Subcutaneous abdominal adipose tissue (tissue), 5 donors: ENCODE data around the gene PTK7.
"Not testable (repeated sequence)": the region's sequence is repeated elsewhere in the genome, so short reads cannot be mapped to it uniquely, and the experiment has no call there.

ENCODE experiments used
- H3K27ac ChIP-seq: one replicate; pipeline ENCODE4 v1.7.0; 2013; ENCODE audit warnings: low read depth, mild to moderate bottlenecking, inconsistent platforms, low read length, moderate library complexity
- H3K27me3 ChIP-seq, 5 donors: one replicate each; pipeline ENCODE4 v1.7.0; 2013; ENCODE audit warnings: low read length in 5 of 5, inconsistent platforms in 1 of 5; ENCODE audit not compliant: control insufficient read depth in 5 of 5, insufficient read depth in 4 of 5
- H3K36me3 ChIP-seq, 5 donors: one replicate each; pipeline ENCODE4 v1.7.0; 2013; ENCODE audit warnings: low read length in 5 of 5; ENCODE audit not compliant: control insufficient read depth in 5 of 5, insufficient read depth in 5 of 5
- H3K4me1 ChIP-seq, 5 donors: one replicate each; pipeline ENCODE4 v1.7.0; 2013; ENCODE audit warnings: low read length in 5 of 5, mild to moderate bottlenecking in 3 of 5, moderate library complexity in 1 of 5; ENCODE audit not compliant: control insufficient read depth in 5 of 5, insufficient read depth in 5 of 5
- H3K4me3 ChIP-seq, 5 donors: one replicate each; pipeline ENCODE4 v1.7.0; 2013; ENCODE audit warnings: low read length in 5 of 5, low read depth in 1 of 5
- H3K9ac ChIP-seq, 5 donors: one replicate each; pipeline ENCODE4 v1.7.0; 2013; ENCODE audit warnings: low read length in 5 of 5, mild to moderate bottlenecking in 4 of 5, moderate library complexity in 3 of 5
- H3K9me3 ChIP-seq, 5 donors: one replicate each; pipeline ENCODE4 v1.7.0; 2013; ENCODE audit warnings: low read length in 5 of 5; ENCODE audit not compliant: control insufficient read depth in 5 of 5
- donor health status: healthy.
- donor health status: healthy.
- donor health status: healthy.
- donor health status: healthy.
- donor health status: healthy.

The PTK7 gene

GRCh38 chr6:43037706-43038105 lies 38.4 kb upstream of the PTK7 start:
- no peak overlapping the region for H3K27ac ChIP-seq

GRCh38 chr6:43038727-43039126 lies 37.4 kb upstream of the PTK7 start:
- Histone ChIP-seq H3K27me3 (no peaks in the 10 kb centered on the region), H3K27ac (no peak overlapping the region), H3K9ac (no peak overlapping the region), H3K4me3 (no peak overlapping the region), H3K4me1 (no peaks in the 10 kb centered on the region), H3K36me3 (peaks cover 0 to 85% (median 74%) of the 10 kb centered on the region in 5 donors), H3K9me3 (no peaks in the 10 kb centered on the region)

More at GRCh38 chr6:43037706-43038105, 38.4 kb upstream of the PTK7 start:
- Histone ChIP-seq H3K4me1 (no peaks in the 10 kb centered on the region), H3K9ac (no peak overlapping the region), H3K4me3 (no peak overlapping the region), H3K9me3 (no peaks in the 10 kb centered on the region), H3K27me3 (no peaks in the 10 kb centered on the region), H3K36me3 (peaks cover 0 to 83% (median 70%) of the 10 kb centered on the region in 5 donors)

- Histone ChIP-seq H3K9me3 (no peaks in the 10 kb centered on the region), H3K4me1 (no peaks in the 10 kb centered on the region), H3K36me3 (peaks cover 0 to 86% (median 75%) of the 10 kb centered on the region in 5 donors), H3K9ac (no peak overlapping the region), H3K27ac (no peak overlapping the region), H3K27me3 (no peaks in the 10 kb centered on the region), H3K4me3 (no peak overlapping the region)
These were observed 35.4 kb upstream of the PTK7 start for GRCh38 chr6:43040542-43041257.

DNA sequence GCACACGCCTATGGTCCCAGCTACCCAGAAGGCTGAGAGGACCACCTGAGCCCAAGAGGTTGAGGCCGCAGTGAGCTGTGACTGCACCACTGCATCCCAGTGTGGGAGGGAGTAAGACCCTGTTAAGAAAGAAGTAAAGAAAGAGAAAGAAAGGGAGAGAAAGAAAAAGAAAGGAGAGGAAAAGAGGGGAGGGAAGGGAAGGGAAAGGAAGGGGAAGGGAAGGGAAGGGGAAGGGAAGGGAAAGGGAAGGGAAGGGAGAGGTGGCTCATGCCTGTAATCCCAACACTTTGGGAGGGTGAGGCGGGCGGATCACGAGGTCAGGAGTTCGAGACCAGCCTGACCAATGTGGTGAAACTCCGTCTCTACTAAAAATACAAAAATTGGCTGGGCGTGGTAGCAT lies 34.6 kb upstream of the PTK7 start:
- H3K9me3 ChIP-seq, H3K4me3 ChIP-seq, H3K27me3 ChIP-seq, H3K9ac ChIP-seq, H3K27ac ChIP-seq, H3K4me1 ChIP-seq: not testable (repeated sequence)
- peaks cover 0 to 89% (median 79%) of the 10 kb centered on the region in 5 donors for H3K36me3 ChIP-seq

- Histone ChIP-seq H3K36me3 (peaks cover 0 to 89% (median 78%) of the 10 kb centered on the region in 5 donors), H3K4me1 (no peaks in the 10 kb centered on the region), H3K27ac (no peak overlapping the region), H3K4me3 (no peak overlapping the region), H3K27me3 (no peaks in the 10 kb centered on the region), H3K9ac (no peak overlapping the region), H3K9me3 (no peaks in the 10 kb centered on the region)
These were observed 32.8 kb upstream of the PTK7 start for GRCh38 chr6:43043310-43043709.

DNA sequence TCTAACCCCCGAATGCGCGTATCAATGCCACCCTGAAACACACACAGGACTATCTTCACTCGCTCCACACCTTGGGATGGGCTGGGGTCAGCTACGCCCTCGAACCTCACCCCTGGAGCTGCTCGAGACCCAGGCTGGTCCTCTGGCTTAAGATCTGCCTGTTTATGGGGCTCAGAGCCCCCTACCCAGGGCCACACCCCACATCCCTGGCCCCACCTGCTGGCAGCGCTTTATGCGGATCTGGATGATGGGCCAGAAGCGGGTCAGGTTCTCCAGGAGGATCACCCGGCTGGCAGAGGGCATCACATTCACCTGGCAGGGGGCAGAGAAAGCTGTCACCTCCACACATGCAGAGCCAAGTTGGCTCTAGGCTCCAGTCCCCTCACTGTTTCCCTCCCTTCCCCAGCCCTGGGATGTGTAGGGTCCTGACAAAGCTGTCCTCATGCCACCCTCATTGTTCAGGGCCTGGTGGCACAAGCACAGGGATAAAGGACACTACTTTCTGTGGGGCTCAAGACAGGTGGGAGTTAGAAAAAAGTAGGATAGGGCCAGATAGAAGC lies 30.7 kb upstream of the PTK7 start:
- Histone ChIP-seq H3K9ac (no peak overlapping the region), H3K4me3 (no peak overlapping the region), H3K27me3 (no peaks in the 10 kb centered on the region), H3K9me3 (no peaks in the 10 kb centered on the region), H3K27ac (no peak overlapping the region), H3K4me1 (peaks cover 0 to under 1% (median 0%) of the 10 kb centered on the region in 5 donors), H3K36me3 (peaks cover 0 to 88% (median 74%) of the 10 kb centered on the region in 5 donors)

- H3K9ac ChIP-seq, result no peak overlapping the region
- H3K27me3 ChIP-seq, result no peaks in the 10 kb centered on the region
- no peaks in the 10 kb centered on the region for H3K9me3 ChIP-seq
- no peak overlapping the region for H3K27ac ChIP-seq
- no peak overlapping the region for H3K4me3 ChIP-seq
- peaks cover 0 to 82% (median 64%) of the 10 kb centered on the region in 5 donors for H3K36me3 ChIP-seq
- H3K4me1 ChIP-seq, result peaks cover 0 to 19% (median 12%) of the 10 kb centered on the region in 5 donors
These were observed 28.1 kb upstream of the PTK7 start for GRCh38 chr6:43047998-43048397.

DNA sequence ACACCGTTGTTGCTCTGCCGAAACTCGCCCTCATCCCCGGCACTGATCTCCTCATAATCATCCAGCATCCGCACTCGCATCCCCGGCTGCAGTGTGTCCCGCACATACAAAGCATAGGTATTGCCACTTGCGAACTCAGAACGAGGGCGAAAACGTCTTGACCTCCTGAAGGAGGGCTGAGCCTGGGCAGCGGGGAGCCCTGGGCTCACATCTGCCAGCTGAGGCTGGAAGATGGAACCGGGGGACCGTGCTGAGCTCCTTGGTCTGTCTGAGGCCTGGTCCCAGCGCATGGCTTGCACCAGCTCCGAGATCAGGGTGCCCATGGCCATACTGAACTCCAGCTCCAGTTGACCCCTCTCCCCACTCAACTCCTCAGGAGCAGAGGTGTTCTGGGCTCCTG lies 25.1 kb upstream of the PTK7 start:
- Histone ChIP-seq H3K27ac (no peak overlapping the region), H3K36me3 (peaks cover 0 to 66% (median 48%) of the 10 kb centered on the region in 5 donors), H3K4me1 (peaks cover 1 to 30% (median 22%) of the 10 kb centered on the region in 5 donors), H3K9me3 (no peaks in the 10 kb centered on the region), H3K4me3 (no peak overlapping the region), H3K9ac (no peak overlapping the region), H3K27me3 (no peaks in the 10 kb centered on the region)

DNA sequence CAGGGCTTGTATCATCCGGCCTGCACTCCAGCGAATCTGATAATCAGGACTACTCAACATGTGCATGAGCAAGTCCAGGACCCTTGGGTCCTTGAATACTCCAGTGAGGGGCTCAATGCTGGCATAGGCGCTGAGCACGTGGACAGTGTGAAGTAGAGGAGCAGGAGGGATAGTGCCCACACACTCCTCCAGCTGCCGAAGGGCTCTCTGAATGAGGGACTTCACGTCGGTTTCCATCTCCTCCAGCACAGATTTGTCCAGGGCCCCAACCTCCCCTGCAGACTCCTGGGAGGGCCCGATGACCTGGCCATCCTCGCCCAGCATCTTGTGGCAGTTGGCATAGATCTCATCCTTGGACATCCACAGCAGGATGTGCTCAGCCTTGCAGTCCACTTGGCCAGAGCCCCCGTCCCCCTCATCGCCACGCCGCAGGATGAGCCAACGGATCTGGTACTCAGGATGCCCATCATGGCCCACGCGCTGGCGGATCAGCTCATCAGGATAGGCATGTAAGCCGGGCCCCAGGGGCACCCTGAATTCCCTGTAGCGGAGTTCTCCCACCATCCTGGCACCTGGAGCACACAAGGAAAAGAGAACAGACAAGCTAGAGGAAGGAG lies 23.8 kb upstream of the PTK7 start:
- Histone ChIP-seq H3K9me3 (no peaks in the 10 kb centered on the region), H3K4me1 (peaks cover 1 to 30% (median 22%) of the 10 kb centered on the region in 5 donors), H3K9ac (peak overlapping the region in 2 of 5 donors; percentile 78 to 93), H3K36me3 (peaks cover 0 to 60% (median 39%) of the 10 kb centered on the region in 5 donors), H3K27ac (peak overlapping the region; percentile 81), H3K4me3 (peak overlapping the region in 2 of 5 donors; percentile 61 to 88), H3K27me3 (no peaks in the 10 kb centered on the region)
